B cell (primary cell): ENCODE measurements around the gene KIF26B. TPM values are rescaled to one million over a fixed set of nuclear protein-coding genes. Genes with fewer than 3 reads are reported as not detected.

Source experiments
- ATAC-seq: fragments of 200-7000 bp; cut with Tn5 transposase; one replicate; pipeline ENCODE4 v1.10.0; 2021; ENCODE audit warnings: low read depth, mild to moderate bottlenecking, moderate number of reproducible peaks, moderate library complexity
- CTCF ChIA-PET: fragments of 350-600 bp; sonication (Branson Sonifier 250); formaldehyde crosslinking; loops from one replicate; lab custom pipeline; 2021; ENCODE audit warnings: antibody characterized with exemption, inconsistent platforms; lab: Charles Lee
- POLR2A ChIA-PET: fragments of 350-600 bp; sonication (Branson Sonifier 250); formaldehyde crosslinking; loops from one replicate; lab custom pipeline; 2021; ENCODE audit warnings: antibody characterized with exemption; lab: Charles Lee
- DNase-seq: peaks from one replicate; pipeline ENCODE4 v3.0.0; 2013
- H2AFZ ChIP-seq: 2 replicates; pipeline ENCODE4 v1.6.1; 2012; ENCODE audit warnings: mild to moderate bottlenecking, low read depth, low read length; ENCODE audit not compliant: insufficient read depth, poor library complexity, severe bottlenecking
- H3K27ac ChIP-seq, 2 donors: 1 replicate in 1 of 2; 2 replicates in 1 of 2; pipeline ENCODE4 v1.5.1; 2012 to 2013; ENCODE audit warnings: low read length in 2 of 2, mild to moderate bottlenecking in 2 of 2, moderate library complexity in 1 of 2
- H3K27me3 ChIP-seq, 4 experiments: fragments of 200-600 bp in 1 of 4; sonication (generic) in 1 of 4; replicated peaks in 1 of 4; 1 replicate in 2 of 4; 2 replicates in 2 of 4; pipeline versions ENCODE4 v1.6.1 to v1.7.0; 2013 to 2016; ENCODE audit warnings: low read length in 3 of 4, mild to moderate bottlenecking in 2 of 4, mixed read lengths in 1 of 4, moderate library complexity in 1 of 4; ENCODE audit not compliant: insufficient read depth in 4 of 4, control insufficient read depth in 3 of 4; ENCODE audit errors: control extremely low read depth in 1 of 4
- H3K36me3 ChIP-seq, 2 experiments: replicated peaks in 1 of 2; 1 replicate in 1 of 2; 2 replicates in 1 of 2; pipeline versions ENCODE4 v1.6.1 to v1.7.1; 2013; ENCODE audit warnings: low read length in 1 of 2; ENCODE audit not compliant: insufficient read depth in 2 of 2, control insufficient read depth in 1 of 2; ENCODE audit errors: control extremely low read depth in 1 of 2, extremely low read depth in 1 of 2
- H3K4me1 ChIP-seq, 2 donors: fragments of 200-600 bp in 1 of 2; sonication (generic) in 1 of 2; 1 replicate in 1 of 2; 2 replicates in 1 of 2; pipeline versions ENCODE4 v1.5.1 to v1.6.1; 2013 to 2017; ENCODE audit warnings: low read length in 2 of 2; ENCODE audit not compliant: control insufficient read depth in 2 of 2, insufficient read depth in 2 of 2
- H3K4me2 ChIP-seq: replicated peaks from 2 replicates; pipeline ENCODE3; 2012; ENCODE audit warnings: mild to moderate bottlenecking, low read depth, low read length; ENCODE audit not compliant: poor library complexity, severe bottlenecking
- H3K4me3 ChIP-seq, 5 experiments: fragments of 200-600 bp in 1 of 5; sonication (generic) in 1 of 5; 1 replicate in 3 of 5; 2 replicates in 2 of 5; pipeline versions ENCODE4 v1.5.1 to v1.7.0; 2011 to 2016; ENCODE audit warnings: low read length in 4 of 5, mild to moderate bottlenecking in 4 of 5, low read depth in 2 of 5, control low read depth in 1 of 5, moderate library complexity in 1 of 5; ENCODE audit not compliant: insufficient read depth in 1 of 5; ENCODE audit errors: control extremely low read depth in 1 of 5, extremely low read depth in 1 of 5
- H3K79me2 ChIP-seq: fragments of 200-600 bp; sonication (generic); one replicate; pipeline ENCODE4 v1.6.0; 2016; ENCODE audit warnings: low read length; ENCODE audit not compliant: control insufficient read depth, insufficient read depth
- H3K9ac ChIP-seq: fragments of 200-600 bp; sonication (generic); 2 replicates; pipeline ENCODE4 v1.6.1; 2017; ENCODE audit warnings: mild to moderate bottlenecking, low read length, moderate library complexity
- H3K9me3 ChIP-seq, 3 donors: one replicate each; pipeline versions ENCODE4 v1.6.1 to v1.7.1; 2013; ENCODE audit warnings: low read length in 2 of 3; ENCODE audit not compliant: control insufficient read depth in 2 of 3, insufficient read depth in 1 of 3; ENCODE audit errors: control extremely low read depth in 1 of 3
- H4K20me1 ChIP-seq: 2 replicates; pipeline ENCODE4 v1.6.0; 2012; ENCODE audit warnings: mild to moderate bottlenecking, low read length; ENCODE audit not compliant: insufficient read depth, control insufficient read depth, poor library complexity, severe bottlenecking
- H3K27ac Mint-ChIP-seq: one replicate; pipeline ENCODE4 v1.8.0; 2021; ENCODE audit warnings: mixed read lengths
- H3K27me3 Mint-ChIP-seq: one replicate; pipeline ENCODE4 v1.8.0; 2021; ENCODE audit warnings: mixed read lengths
- H3K4me1 Mint-ChIP-seq: one replicate; pipeline ENCODE4 v1.8.0; 2021; ENCODE audit warnings: mixed read lengths
- H3K4me3 Mint-ChIP-seq: one replicate; pipeline ENCODE4 v1.8.0; 2021; ENCODE audit warnings: mixed read lengths
- H3K9me3 Mint-ChIP-seq: one replicate; pipeline ENCODE4 v1.8.0; 2022; ENCODE audit warnings: mixed read lengths; ENCODE audit not compliant: insufficient read depth
- EZH2 ChIP-seq: IDR thresholded peaks from 2 replicates; pipeline ENCODE4 v1.6.1; 2012; ENCODE audit warnings: borderline replicate concordance, low read depth, mild to moderate bottlenecking, moderate library complexity, low read length; ENCODE audit not compliant: insufficient read depth, poor library complexity, severe bottlenecking
- WGBS: methylation state at CpG from one replicate; pipeline ENCODE4 v1.1.5; 2013; ENCODE audit warnings: missing lambda C conversion rate; ENCODE audit not compliant: insufficient coverage; 5-methylcytosine and 5-hydroxymethylcytosine counted together
- intact Hi-C: fragments of 100-400 bp; cut with micrococcal nuclease; formaldehyde crosslinking; loops from one replicate; pipeline ENCODE4 v1.10.0; 2022
- polyA plus RNA-seq: library from polyadenylated mRNA; depleted of rRNA; stranded (reverse); fragments of >200 nt; gene quantifications from 2 replicates; pipeline ENCODE4 v1.2.3, GENCODE V29; 2012
- total RNA-seq, 2 donors: library from RNA; stranded (reverse); fragments of 120-200 nt in 1 of 2; gene quantifications; 1 replicate in 1 of 2; 2 replicates in 1 of 2; pipeline versions ENCODE4 v1.2.3 to v1.2.4, GENCODE V29; 2013 to 2022
- TF ChIP-seq, protein P1 (sequence below): fragments of 200-600 bp; IDR thresholded peaks from one replicate; pipeline ENCODE4 v1.8.0; 2022; ENCODE audit warnings: antibody characterized with exemption, mild to moderate bottlenecking

KIF26B gene
- total and polyA plus RNA-seq, 2 donors (not counting 1 experiment from before 2014, with no cell fraction given): 0.62 TPM; not detected in 1

- 78% methylated on average over 6 of the region's 16 CpGs for WGBS
- H2AFZ ChIP-seq: no peak overlapping the region
- H3K79me2 ChIP-seq: no peaks in the 10 kb centered on the region
- Mint-ChIP-seq H3K9me3 (no peaks in the 10 kb centered on the region), H3K4me1 (no peaks in the 10 kb centered on the region), H3K27ac (no peak overlapping the region), H3K4me3 (no peak overlapping the region), H3K27me3 (peaks cover 4% of the 10 kb centered on the region)
- H3K4me2 ChIP-seq: no peak overlapping the region
- no peak overlapping the region for H3K4me3 ChIP-seq
- no peaks in the 10 kb centered on the region for H3K9me3 ChIP-seq
- H3K4me1 ChIP-seq: no peaks in the 10 kb centered on the region
- DNase-seq: no peak
- ChIA-PET CTCF (no interaction called here), POLR2A (no interaction called here)
- intact Hi-C loops: no loop called here
- TF ChIP-seq EZH2: no peak
- TF ChIP-seq, protein P1, sequence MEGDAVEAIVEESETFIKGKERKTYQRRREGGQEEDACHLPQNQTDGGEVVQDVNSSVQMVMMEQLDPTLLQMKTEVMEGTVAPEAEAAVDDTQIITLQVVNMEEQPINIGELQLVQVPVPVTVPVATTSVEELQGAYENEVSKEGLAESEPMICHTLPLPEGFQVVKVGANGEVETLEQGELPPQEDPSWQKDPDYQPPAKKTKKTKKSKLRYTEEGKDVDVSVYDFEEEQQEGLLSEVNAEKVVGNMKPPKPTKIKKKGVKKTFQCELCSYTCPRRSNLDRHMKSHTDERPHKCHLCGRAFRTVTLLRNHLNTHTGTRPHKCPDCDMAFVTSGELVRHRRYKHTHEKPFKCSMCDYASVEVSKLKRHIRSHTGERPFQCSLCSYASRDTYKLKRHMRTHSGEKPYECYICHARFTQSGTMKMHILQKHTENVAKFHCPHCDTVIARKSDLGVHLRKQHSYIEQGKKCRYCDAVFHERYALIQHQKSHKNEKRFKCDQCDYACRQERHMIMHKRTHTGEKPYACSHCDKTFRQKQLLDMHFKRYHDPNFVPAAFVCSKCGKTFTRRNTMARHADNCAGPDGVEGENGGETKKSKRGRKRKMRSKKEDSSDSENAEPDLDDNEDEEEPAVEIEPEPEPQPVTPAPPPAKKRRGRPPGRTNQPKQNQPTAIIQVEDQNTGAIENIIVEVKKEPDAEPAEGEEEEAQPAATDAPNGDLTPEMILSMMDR: no peak
- H3K36me3 ChIP-seq: no peaks in the 10 kb centered on the region
- no peak overlapping the region for H3K9ac ChIP-seq
- no peaks in the 10 kb centered on the region for H4K20me1 ChIP-seq
- H3K27me3 ChIP-seq: no peaks in the 10 kb centered on the region
- ATAC-seq: no peak
- no peak overlapping the region for H3K27ac ChIP-seq
Measured at GRCh38 chr1:245225322-245226202, 70.8 kb downstream of the KIF26B start.

- Histone ChIP-seq H3K9ac (no peak overlapping the region), H3K4me1 (no peaks in the 10 kb centered on the region), H3K27me3 (no peaks in the 10 kb centered on the region), H3K36me3 (no peaks in the 10 kb centered on the region), H3K79me2 (no peaks in the 10 kb centered on the region), H2AFZ (no peak overlapping the region), H3K4me3 (no peak overlapping the region), H3K27ac (no peak overlapping the region), H3K4me2 (no peak overlapping the region), H3K9me3 (no peaks in the 10 kb centered on the region), H4K20me1 (no peaks in the 10 kb centered on the region)
- ChIA-PET CTCF (no interaction called here), POLR2A (no interaction called here)
- ATAC-seq (no peak), DNase-seq (no peak)
- Mint-ChIP-seq H3K27me3 (peaks cover 7% of the 10 kb centered on the region), H3K4me3 (no peak overlapping the region), H3K27ac (no peak overlapping the region), H3K4me1 (no peaks in the 10 kb centered on the region), H3K9me3 (no peaks in the 10 kb centered on the region)
- TF ChIP-seq EZH2: no peak
- TF ChIP-seq, protein P1: no peak
- intact Hi-C loops: no loop called here
- 91% methylated on average over 4 of the region's 5 CpGs for WGBS
Measured at GRCh38 chr1:245226203-245226499, 71.4 kb downstream of the KIF26B start.
